HG03469 (cell line): ENCODE data around the gene BCAS3.
"Not testable (repeated sequence)": the region's sequence is repeated elsewhere in the genome, so short reads cannot be mapped to it uniquely, and the experiment has no call there.

Source experiments
- ATAC-seq: cut with Tn5 transposase; IDR thresholded peaks from one replicate; pipeline ENCODE4 v1.9.1; 2021; ENCODE audit warnings: mild to moderate bottlenecking, moderate library complexity, moderate number of reproducible peaks; ENCODE audit not compliant: unreplicated experiment

Gene BCAS3

DNA sequence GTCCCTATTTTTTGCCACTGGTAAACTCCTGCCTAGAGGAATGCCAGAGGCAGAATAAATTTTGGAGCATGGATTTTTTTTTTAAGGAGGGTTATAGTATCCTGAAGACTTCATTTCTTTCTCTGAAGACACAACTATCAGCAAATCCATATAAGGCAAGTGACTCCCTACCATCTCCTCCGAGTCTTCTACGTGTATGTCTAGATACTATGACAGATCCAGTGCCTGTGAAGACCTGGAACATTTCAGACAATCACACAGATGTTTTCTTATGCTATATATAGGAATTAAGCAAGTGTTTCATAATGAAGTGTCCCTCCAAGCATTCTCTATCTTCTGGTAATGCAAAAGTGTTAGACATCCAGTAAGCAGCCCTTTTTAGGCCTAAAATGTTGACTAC, 466.5 kb downstream of the BCAS3 start:
- no peak for ATAC-seq

DNA sequence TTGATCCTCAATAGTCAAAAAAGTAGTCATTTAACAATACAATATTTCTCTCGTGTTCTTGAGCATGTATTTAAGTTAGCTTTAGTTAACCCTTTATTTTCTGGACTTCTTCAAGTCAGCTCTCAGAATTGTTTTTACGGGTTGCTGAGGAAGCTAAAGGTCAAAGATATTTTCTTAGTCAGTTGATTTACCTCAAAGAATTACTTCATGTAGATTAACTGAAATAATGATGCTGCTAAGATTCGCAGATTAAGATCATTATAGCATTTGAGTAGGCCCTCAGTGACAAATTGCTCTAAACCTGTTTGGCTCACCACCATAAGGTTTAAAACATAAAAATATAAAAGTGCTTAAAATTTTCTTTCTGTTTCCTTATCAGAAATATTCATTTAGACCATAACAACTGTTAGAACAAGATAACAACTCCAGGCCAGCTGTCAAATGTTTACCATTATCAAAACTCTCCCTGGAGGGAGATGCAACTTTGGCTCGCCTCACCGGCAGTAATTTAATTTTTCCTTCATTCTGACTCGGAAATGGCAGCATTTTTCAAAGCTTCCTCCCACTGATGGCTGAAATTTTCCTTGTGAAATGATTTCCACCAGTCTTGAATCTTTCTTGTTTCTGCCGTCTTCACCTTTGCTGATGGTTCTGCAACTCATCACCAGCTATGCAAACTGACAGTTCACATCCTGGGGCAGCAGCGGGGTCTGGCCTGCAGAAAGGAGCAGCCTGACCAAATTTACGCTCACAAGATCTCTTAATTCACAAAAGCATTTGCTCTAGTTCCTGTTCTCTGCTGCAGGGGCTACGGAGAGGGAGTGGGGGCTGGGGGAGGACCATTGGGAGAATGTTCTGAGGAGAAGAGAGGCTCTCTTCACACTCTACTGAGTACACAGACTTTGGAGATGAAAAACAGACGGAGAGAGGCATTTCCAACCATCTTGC, 467.2 kb downstream of the BCAS3 start:
- ATAC-seq = no peak

DNA sequence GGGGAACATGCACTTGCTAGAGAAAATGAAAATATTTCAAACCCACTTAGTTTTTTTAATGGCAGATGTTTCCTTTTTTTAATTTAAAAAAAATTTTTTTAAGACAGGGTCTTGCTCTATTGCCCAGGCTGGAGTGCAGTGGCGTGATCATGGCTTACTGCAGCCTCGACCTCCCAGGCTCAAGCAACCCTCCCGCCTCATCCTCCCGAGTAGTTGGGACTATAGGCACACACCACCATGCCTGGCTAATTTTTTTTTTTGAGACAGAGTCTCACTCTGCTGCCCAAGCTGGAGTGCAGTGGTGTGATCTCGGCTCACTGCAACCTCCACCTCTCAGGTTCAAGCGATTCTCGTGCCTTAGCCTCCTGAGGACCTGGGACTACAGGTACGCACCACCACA, 469.2 kb downstream of the BCAS3 start:
- not testable (repeated sequence) for ATAC-seq

DNA sequence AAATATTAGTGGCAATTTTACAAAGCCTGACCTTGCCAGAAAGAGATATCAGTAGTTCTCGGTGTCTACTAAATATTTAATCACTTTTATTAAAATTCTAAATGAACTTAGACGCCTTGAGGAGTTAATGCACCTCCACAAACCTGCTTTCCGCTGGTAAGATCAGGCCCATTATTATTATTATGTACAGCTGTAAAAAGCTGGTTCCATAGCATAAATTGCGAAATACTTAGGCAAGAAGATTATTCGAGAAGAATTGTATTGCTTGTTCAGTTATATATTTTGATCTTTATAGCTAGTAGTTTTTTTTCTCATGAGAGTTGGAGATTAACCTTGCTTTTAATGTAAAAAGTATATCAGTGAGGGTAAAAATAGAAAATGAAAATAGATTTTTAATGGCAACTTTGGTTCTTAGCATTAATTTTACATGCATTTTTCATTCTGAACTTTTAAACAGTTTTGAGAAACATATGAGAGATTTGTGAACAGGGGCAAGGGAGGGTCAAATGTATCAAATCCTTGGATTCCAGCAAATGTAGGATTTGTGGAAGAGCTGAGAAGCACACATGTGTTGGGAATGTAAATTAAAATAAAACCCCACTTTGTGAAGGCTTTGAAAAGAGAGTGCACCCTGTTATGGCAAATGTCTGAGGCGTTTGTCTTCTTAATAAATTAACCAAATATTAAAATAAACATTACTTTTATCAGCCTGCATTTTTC, 471.6 kb downstream of the BCAS3 start:
- ATAC-seq = no peak

DNA sequence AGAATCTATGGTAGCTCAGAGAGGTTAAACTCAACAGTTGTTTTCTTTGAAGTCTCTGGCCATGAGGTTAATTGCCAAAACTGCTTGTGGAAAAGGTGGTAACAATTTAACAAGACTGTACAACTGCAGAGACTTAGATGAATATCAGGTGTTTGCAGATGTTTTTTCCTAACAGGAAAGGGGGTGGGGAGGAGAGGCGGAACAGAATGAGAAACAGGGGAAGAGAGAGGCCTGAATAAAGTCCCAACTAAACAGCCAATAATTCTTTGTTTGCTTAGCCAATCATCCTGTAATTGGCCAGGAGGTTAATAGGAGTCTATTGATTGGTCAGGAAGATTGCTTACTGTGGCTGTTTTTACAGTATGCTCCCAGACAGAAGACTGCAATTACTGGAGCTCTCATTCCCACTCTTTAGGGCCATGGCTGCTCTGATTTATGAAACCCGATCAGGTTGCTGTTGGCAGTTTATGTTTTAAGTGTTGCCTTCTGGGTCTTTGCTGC, 472.3 kb downstream of the BCAS3 start:
- no peak for ATAC-seq

DNA sequence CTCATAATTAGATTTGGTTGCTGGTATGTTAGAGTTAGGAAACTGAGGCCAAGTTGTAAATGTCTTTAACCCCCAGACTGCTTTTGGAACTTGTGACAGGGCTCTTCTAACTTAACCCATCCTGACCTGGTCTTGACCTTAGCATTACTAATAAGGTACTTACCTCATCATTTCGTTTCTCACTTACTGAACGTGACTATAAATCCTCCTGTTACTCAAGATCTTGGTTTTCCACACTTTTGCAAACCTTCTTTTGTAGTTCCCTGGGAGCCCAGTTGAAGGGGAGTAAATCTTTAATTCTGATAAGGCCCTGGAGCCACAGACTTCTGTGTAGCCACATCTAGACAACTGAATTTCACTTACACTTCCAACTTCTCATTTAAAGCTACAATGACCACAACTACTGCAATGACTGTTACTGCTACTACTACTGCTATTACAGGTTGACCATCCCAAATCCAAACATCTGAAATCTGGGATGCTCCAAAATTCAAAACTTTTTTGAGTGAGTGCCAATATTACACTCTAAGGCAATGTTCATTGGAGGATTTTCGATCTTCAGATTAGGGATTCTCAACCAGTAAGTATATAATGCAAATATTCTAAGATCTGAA, 473.1 kb downstream of the BCAS3 start:
- no peak for ATAC-seq

DNA sequence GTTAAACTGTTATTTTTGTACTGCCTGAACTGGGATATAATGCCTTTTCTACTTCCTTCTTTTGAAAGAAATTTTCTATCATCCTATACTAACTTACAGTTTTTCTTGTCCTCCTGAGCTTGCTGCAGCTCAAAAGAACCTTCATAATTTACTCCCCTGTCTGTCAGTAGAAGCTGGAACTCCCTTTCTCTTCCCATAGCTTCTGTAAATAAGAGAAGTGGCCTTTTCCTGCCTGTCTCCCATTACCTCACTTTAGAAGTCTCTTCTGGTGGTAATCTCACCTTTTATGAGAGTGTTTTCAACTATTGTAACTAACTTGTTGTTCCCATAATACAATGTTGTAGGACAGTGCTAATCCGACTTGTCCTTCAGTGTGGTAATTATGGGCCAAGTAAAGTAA, 475.2 kb downstream of the BCAS3 start:
- no peak for ATAC-seq

DNA sequence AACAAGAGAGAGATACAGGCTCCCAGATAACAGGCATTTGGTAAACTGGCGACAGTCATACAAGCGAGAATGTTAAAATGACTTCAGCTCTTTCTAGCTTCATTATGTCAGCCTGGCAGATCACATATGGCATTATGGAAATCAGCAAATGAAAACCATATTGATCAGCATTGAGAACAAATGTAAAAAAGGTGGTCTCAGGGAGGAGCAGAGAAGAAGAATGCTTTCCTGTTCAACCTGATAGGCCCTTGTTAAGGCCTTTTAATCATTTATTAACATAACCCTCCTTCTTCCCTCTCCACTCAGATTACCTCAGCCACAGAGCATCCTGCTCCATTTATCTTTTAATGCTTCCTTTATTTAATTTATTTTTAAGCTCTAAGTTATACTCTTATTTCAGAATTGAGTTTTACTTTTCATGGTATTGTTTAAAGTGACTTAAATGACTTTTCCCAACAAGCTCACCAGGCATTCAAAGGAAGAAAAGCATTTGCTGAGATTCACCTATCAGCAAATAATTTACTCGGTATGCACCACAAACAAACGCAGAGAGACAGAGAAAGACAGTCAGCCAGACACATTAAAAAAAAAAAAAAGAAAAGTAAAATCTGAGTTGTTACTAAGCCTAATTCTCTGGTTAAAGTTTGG, 478.1 kb downstream of the BCAS3 start:
- no peak for ATAC-seq

DNA sequence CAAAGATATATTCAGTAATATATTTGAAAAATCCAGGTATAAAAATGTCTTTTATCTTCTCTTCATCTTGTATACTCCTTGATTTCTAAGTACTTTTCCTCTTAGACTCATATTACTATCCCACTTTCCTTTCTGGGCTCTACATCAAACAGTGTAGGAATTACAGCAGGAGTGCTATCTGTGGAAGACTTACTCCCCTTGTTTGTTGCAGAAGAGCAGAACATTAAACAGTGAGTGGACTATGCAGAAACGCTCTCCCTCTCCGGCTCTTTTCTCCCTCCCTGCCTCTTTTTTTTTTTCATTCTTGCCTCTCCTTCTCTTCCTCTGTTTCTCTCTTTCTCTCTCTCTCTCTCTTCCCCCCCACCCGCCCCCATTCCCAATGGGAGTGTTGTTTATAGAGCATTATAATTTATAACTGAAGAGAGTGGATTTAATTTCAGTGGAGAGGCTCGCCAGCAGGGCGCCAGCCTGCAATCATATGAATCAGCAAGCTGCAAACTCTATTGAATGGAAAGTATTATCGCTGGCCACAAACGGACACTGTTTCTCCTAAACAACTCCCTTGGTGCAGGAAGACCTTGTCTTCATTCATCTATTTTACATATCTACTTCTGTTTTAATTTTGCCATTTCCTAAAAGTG, 479.7 kb downstream of the BCAS3 start:
- no peak for ATAC-seq

DNA sequence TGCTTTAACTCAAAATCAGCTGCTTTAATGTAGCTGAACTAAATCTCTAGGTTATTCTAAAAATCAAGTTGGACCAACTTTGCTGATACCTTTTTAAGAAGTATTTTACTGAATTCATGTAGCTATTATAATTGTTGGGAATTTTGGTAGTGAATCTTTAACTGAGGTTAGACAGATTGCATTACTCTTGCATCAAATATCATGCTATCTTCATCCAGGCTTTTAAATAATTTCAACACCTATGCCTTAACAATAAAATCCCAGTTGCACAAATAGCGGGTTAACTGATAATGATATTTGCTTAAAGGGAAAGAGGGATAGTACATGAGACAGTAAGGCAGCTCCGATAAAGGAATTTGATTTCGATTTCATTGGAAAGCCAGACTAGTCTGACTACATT, 480.7 kb downstream of the BCAS3 start:
- ATAC-seq = no peak

DNA sequence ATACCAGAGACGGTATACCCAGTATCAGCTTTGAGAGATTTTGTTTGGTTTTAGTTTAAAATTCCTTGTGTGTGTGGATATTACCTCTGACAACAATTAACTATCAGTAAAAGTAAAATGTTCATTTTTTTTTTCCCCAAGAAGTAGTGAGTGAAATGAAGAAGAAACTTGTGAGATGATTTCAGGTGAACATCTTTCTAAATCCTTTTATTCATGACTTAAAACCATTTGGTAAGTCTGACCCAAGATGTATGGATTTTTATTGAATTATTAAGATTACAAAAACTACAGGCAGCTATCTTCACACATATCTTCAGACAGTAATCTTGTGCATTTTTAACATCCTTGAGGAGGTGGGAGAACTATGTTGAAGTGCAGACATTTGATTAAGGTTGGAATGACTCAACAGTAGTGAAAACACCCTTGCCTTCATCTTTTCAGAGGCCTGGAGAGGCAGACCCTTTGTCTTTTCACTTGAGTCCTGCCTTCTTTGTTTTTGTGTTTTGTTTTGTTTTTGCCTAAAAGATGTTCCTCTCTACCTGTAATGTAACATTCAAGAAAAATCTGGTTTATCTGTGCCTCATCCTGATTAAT, 481.7 kb downstream of the BCAS3 start:
- no peak for ATAC-seq

DNA sequence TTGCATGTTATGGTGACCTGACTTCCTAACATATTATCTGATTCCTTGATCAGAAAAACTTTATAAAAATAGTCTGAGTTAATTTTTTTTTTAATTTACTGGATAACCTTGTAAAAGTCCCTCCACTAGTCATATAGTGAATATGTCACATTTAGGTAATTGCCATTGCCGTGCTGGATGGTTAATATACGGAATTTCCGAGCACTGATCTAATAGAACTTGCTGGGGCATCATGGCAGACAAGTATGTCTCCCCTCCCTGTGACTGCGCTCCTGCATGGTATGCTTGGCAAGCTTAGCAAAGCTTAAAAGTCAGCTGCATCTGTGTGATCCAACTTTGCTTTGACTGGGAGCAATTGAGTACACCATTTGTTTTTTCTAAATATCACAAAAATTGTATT, 482.6 kb downstream of the BCAS3 start:
- ATAC-seq = no peak

DNA sequence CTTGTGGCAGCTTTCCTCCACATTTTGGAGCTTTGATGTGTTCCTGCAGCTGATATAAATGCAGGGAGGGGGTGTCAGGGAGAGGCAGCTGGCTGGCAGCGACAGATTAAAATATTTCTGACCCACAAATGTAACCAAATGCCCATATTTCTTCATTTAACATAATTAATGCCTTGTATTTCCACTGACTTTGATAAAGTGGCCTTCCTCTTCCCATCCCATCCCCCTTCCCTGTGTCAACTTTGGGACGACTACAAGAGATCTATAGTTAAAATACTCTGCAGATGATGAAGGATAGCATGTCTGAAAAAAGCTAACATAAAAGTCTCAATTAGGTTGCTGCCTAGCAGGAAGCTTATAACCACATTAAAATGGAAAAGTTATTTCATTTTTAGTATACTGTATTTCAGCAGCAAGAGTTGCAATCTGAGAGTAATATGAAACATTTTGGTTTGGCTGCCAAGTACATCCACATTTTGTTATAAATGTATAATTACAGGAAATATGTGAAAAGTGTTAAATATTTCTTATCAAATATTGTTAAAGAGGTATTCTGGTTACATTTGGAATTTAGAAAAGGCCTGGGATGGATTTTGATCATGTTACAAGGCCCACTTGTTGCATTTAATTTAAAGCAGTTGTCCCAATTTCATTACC, 483.3 kb downstream of the BCAS3 start:
- no peak for ATAC-seq

DNA sequence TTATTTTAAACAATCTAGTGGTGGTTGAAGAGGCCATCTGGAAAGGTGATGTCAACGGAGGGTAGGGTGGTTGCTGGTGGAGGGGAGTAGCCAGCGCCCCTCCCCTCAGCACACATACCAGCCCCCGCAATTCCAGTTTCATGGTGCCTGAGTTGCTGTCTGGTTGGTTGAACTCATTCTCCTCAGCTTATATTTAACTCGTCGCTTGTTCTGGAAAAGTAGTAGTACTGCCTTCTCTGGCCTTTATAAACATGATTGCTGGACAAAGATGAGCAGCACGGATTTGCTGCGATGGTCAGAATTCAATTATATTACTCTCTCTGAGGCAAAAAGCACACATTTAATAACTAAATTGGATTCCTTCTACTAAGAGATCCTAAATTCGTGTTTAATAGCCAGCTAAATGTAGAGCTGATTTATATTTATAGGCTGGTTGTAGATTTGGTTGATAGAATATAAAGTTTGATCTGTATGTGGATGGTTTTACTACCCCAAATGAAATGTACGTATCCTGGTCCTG, 484.0 kb downstream of the BCAS3 start:
- ATAC-seq = no peak

DNA sequence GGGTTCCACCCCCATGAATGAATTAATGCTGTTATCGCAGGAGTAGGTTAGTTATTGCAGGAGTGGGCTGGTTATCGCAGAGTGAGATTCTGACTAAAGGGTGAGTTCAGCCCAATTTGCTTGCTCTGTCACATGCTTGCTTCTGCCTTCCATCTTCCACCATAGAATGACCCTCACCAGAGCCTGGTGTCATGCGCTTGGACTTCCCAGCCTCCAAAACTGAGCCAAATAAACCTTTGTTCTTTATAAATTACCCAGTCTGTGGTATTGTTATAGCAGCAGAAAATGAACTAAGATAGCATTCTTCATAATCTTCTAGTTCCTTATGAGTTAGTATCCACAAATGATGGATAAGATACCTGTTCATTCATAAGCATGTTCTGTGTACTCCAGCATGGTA, 486.9 kb downstream of the BCAS3 start:
- ATAC-seq = no peak

DNA sequence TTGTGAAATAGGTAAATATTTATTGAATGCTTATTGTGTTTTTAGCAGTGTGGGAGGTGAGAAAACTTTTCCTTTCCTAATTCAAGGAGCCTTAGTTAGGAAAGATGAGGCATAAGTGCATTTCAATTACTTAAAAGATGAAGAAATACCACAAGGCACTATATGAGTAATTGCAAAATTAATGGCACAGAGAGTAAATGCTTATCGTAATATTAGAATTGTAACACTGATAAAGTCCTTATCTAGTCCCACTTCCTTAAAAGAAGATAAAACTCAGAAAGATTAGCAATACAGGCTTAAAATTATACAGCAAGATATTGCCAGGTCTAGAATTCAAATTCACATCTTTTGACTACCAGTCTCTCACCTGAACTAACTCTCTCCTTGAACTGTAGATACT, 489.4 kb downstream of the BCAS3 start:
- ATAC-seq = no peak

DNA sequence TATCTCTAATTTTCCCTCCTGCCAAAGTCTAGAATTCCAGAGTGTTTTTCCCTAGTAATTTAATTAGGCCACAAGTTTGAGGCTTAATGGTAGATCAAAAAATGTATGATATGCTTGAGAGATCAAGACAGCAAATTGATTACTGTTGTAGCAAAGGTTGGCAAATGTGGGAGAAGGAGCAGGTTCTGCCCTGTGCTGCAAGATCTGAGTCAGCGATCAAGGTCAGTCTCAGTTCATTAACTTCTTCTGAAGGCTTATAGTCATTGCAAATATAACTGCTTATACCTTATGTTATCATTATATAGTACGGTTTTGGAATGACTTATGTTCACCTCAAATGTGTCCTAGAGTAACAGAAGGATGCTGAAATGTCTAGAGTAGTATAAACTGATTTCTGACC, 490.9 kb downstream of the BCAS3 start:
- no peak for ATAC-seq

DNA sequence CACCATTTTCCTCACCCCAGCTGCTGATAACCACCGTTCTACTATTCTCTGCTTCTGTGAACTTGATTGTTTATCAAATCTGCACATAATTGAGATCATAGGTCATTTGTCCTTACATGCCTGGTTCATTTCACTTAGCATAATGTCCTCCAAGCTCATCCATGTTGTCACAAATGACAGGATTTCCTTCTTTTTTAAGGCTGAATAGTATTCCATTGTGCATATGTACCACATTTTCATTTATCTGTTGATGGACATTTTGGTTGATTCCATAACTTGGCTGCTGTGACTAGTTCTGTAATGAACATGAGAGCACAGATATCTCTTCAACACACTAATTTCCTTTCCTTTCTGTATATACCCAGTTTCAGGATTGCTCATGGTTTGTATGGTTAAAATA, 496.7 kb downstream of the BCAS3 start:
- no peak for ATAC-seq
